ENCODE data around the gene LIN7B.

DNA sequence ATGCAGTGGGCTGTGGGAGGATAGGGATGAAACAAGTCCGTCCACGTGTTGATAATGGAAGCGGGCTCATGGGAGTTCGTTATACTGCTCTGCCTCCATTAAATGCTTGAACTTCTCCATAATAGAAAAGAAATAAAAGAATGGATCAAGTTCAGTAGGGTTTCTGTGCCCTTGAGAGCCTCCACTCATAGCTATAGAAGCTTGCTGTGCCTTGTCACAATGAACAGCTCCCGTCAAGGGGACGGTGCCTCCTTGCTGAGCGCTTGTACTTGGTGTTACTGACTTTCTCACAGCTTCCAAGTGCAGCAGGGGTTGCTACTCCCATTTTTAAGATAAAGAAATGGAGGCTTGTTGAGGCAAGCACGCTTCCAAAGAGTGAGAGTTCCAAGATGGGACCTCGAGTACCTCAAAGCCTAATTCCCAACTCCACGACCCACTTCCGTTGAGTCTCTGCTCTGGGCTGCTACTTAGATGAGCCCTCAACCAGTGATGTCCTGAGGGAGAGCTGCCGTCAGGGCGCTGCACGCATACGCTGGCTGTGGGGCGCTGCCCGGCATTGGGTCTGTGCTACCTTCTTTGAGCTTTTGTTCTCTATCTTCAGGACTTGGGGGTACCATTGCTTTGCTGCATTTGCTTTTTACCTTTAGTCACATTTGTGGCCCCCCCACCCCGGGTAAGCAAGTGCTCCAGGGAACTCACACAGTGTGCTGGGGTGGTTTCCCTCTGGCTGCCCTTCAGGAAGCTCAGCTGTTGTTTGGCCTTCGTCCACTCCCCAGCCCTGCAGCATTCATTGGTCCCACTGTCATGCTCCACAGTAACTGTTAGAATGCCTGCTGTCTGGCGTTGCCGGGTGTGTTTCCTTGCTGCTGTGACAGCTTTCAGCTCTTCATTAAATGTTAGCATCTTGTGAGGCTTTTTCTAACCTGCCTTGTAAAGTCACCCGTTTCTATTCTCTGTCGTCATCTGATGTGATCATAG is 19.4 kb upstream of the LIN7B start:
- TF ChIP-seq JUND (IDR thresholded peaks at IDR 0.05; ENCODE audit: borderline replicate concordance, low read depth, low read length) (no peak), JUND (tag; IDR thresholded peaks at IDR 0.05; ENCODE audit: borderline replicate concordance, low read depth, low read length) (no peak), SUPT5H (IDR thresholded peaks at IDR 0.05) (no peak), ADNP (tag; IDR thresholded peaks at IDR 0.05) (no peak), CBX2 (IDR thresholded peaks at IDR 0.05; ENCODE audit: insufficient read depth, low read length, poor library complexity, severe bottlenecking) (no peak), POLR3G (IDR thresholded peaks at IDR 0.05; ENCODE audit: extremely low read depth, insufficient read length, insufficient replicate concordance) (no peak), ZNF398 (CRISPR knock-in tag; IDR thresholded peaks at IDR 0.05) (no peak), NBN (IDR thresholded peaks at IDR 0.05; ENCODE audit: low read depth) (no peak), MEF2A (IDR thresholded peaks at IDR 0.05; ENCODE audit: control insufficient read depth, low read depth, low read length) (no peak), ELF1 (tag; IDR thresholded peaks at IDR 0.05) (no peak)
- TF ChIP-seq, protein P1, sequence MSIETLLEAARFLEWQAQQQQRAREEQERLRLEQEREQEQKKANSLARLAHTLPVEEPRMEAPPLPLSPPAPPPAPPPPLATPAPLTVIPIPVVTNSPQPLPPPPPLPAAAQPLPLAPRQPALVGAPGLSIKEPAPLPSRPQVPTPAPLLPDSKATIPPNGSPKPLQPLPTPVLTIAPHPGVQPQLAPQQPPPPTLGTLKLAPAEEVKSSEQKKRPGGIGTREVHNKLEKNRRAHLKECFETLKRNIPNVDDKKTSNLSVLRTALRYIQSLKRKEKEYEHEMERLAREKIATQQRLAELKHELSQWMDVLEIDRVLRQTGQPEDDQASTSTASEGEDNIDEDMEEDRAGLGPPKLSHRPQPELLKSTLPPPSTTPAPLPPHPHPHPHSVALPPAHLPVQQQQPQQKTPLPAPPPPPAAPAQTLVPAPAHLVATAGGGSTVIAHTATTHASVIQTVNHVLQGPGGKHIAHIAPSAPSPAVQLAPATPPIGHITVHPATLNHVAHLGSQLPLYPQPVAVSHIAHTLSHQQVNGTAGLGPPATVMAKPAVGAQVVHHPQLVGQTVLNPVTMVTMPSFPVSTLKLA (conservative IDR thresholded peaks at IDR 0.05), result no peak
- TF ChIP-seq, protein P2, sequence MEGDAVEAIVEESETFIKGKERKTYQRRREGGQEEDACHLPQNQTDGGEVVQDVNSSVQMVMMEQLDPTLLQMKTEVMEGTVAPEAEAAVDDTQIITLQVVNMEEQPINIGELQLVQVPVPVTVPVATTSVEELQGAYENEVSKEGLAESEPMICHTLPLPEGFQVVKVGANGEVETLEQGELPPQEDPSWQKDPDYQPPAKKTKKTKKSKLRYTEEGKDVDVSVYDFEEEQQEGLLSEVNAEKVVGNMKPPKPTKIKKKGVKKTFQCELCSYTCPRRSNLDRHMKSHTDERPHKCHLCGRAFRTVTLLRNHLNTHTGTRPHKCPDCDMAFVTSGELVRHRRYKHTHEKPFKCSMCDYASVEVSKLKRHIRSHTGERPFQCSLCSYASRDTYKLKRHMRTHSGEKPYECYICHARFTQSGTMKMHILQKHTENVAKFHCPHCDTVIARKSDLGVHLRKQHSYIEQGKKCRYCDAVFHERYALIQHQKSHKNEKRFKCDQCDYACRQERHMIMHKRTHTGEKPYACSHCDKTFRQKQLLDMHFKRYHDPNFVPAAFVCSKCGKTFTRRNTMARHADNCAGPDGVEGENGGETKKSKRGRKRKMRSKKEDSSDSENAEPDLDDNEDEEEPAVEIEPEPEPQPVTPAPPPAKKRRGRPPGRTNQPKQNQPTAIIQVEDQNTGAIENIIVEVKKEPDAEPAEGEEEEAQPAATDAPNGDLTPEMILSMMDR (IDR thresholded peaks at IDR 0.05 in 2 of 3, conservative IDR thresholded peaks at IDR 0.05 in 1 of 3; ENCODE audit: insufficient read depth in 2 of 3, low read depth in 1 of 3, low read length in 3 of 3), result no peak
